Raji (cell line): ENCODE results near the gene TUBB2B.

Source experiments
- POLR2A ChIP-seq: IDR thresholded peaks from 2 replicates; pipeline ENCODE4 v1.6.1; 2011; ENCODE audit warnings: low read depth, low read length, control low read depth; ENCODE audit not compliant: insufficient read depth

The TUBB2B gene

DNA sequence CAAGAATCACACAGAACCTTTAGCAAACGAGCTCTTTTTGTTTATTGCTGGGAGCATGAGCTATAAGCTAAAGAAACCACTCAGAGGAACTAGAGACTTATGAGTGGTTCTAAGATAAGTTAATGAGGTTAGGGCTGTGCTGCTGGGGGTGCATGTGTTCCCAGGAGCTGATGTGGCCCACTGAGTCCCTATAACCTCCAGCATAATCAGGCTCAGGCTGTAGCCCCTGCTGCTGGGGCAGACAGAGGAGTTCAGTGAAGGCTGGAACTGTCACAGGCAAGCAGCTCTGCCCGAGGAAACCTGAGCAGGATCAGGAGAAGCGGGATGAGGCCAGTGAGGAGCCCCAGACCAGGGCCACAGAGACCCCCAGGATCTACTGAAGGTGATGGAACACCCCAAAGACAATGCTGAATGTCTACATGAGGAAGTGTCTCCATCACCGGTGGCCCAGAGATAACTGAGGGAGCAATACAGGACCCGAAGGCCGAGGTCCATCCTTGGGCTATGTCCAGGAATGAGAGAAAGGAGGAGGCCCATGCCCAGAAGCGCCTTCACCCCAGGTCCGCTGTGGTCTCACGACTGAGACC is 17.3 kb downstream of the TUBB2B start:
- TF ChIP-seq POLR2A: no peak

DNA sequence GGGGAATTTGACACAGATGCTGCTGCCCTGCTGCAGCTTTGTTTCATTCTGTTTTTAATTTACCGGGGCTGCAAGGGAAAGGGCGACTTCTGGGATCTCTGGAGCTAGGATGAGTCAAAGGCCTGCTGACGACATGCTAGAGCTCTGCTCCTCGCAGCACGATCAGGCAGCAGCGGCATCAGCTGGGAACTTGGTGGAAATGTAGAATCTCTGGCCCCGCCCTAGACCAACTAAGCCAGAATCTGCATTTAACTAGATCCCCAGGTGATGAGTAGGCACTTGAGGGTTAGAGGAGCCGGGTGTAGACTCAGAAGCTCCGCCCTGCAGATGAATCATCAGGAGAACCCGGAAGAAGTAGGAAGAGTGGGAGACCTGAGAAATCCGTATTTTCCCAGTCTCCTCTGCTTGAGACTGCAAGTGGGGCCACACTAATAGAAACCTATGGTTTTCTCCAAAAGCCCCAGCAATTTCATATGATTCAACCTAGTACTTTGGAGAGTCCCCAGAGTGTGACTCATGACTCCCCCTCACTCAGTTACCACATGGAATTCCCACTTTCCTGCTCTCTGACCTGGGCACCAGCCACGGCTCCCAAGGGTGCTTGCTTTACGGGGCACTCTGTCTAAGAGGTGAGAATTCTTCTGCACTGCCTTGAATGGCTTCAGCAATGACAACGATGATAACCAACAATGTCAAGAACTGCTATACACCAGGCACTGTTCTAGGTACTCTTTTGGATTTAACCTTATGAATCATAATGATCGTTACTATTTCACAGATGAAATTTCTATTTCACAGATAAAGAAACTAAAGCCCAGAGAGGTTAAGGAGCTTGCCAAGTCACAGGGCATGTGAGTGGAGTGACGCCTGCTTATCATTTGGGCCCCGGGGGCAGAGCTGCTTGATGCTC is 18.1 kb downstream of the TUBB2B start:
- TF ChIP-seq POLR2A: 0 out of 2 replicates have a peak, but pooled peaks have one; percentile 28

- TF ChIP-seq POLR2A: no peak
These were observed 18.7 kb downstream of the TUBB2B start for GRCh38 chr6:3208775-3209113.

- TF ChIP-seq POLR2A: no peak
These were observed 19.2 kb downstream of the TUBB2B start for GRCh38 chr6:3208098-3208774.

DNA sequence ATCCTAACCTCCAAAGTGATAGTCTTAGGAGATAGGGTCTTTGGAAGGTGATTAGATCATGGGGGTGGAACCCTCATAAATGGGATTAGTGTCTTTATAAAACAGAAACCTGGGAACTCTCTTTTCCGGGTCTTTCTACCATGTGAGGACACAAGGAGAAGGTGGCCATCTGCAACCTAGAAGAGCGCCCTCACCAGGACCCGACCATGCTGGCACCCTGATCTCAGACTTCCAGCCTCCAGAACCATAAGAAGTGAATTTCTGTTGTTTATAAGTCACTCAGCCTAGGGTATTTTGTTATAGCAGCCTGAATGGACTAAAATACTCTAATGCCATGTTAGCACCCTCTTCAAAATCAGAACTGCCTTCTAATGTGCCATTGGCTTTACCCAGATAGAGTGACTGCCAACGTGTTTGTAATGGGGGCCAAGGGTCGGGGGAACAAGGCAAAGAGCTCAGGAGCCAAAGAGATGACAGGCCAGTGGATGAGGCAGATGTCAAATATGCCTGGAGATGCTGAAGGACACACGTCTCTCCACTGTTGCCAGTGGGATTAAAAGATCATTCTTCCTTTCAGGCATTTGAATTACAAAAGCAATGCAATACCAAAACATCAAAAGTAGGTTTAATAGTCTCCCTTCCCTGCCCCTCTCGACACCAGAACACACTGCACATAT is 21.0 kb downstream of the TUBB2B start:
- no peak for TF ChIP-seq POLR2A

GRCh38 chr6:3205913-3206312 is 21.5 kb downstream of the TUBB2B start:
- TF ChIP-seq POLR2A: no peak

DNA sequence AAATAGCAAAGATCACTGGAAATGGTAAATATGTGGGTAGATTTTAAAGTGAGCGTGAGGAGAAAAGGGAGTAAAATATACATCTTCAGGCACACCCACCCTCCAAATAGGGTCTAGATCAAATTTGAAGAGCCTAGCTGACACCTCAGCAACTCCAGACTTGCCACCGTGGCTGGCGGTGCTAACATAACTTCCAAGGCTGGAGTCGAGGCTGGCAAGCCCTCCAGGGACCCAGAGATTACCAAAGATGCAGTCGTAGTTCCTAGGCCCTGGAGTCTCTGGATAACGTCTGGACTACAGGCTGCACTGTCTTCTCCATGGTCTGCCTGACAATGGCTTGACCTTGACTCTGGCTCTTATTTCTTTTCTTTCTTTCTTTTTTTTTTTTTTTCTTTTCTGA is 22.5 kb downstream of the TUBB2B start:
- TF ChIP-seq POLR2A: no peak

- peak; percentile 45; the same call in 1 of the 2 replicates for TF ChIP-seq POLR2A
These were observed 24.3 kb downstream of the TUBB2B start for GRCh38 chr6:3202999-3203696.

GRCh38 chr6:3201388-3201787 is 26.1 kb downstream of the TUBB2B start:
- no peak for TF ChIP-seq POLR2A

GRCh38 chr6:3200682-3201081 is 26.8 kb downstream of the TUBB2B start:
- TF ChIP-seq POLR2A: no peak

DNA sequence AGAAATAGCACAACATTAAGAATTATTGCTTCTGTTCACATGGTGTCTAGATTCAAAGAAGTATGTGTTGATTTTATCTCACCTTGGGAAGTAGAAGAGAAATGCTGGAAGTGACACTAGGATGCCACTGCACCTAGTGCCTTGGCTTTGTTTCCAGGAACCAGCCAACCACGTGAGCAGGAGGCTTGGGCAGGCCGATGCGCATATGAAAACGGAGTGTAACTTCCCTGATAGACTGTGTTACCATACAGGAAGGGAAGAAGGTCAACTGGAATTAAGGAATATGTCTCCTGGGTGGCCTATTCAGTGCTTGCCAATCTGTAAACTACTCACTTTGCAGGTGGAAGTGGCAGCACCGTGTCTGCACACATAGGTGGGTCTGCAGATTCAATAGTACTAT is 28.1 kb downstream of the TUBB2B start:
- no peak for TF ChIP-seq POLR2A

GRCh38 chr6:3196770-3197169 is 30.7 kb downstream of the TUBB2B start:
- TF ChIP-seq POLR2A: no peak

- no peak for TF ChIP-seq POLR2A
These were observed 31.6 kb downstream of the TUBB2B start for GRCh38 chr6:3195695-3196497.

DNA sequence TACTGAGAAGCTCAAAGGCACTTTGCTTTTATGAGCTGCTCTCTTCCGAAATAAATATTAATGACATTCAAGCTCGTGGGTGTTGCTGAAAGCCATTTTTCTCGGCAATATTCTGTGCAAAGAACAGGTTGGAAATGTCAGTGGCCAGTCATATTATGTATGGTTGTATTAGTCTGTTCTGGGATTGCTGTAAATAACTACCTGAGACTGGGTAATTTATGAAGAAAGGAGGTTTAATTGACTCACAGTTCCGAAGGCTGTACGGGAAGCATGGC is 32.1 kb downstream of the TUBB2B start:
- no peak for TF ChIP-seq POLR2A

DNA sequence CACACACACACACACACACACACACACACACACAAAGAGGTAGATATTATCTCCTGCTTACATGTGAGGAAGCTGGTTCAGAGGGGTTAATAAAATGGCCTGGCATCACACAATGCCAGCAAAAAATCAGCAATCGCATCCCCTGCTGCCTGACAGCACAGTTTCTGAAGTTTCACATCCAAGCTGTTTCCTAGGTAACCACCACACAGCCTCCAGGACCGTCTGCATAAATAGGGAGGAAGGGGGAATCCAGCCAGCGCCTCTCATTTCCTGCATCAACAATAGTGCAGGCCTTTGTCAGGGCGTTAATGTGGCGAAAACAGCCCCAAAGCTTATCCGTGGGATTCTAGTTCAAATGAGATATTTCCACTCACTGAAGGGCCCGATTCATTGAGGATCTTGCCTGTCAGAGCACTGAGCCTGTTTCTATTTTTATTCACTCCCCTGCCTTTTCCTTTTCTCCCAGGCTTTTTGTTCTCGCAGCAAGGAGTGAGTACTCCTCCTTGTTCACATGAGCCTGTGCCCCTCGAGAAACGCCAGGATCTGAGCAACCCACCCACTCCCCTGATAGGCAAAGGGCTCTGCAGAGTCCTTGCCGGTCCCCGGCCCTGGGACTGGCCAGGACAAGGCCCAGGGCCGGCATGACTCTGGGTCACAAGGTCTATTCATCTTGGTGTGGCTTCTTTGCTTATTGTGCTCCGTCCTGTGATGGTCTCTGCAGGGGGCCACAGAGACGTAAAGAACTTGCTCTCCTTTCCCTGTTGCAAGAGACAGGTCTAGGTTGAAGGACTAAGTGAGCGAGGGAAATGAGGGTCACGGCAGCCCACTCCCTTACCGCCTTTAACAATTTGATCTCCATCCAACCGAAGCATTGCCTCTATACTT is 32.7 kb downstream of the TUBB2B start:
- no peak for TF ChIP-seq POLR2A
